NCI-H1092 (cell line): ENCODE measurements around the gene HOXA5.
A peak's percentile ranks its signal among the peaks of the same experiment; 100 is the strongest.

Source experiments
- DNase-seq: peaks from one replicate; lab custom pipeline; 2025; lab: John Stamatoyannopoulos, UW

The HOXA5 gene

GRCh38 chr7:27094304-27095049 is 49.0 kb downstream of the HOXA5 start:
- DNase-seq = no peak

- DNase-seq = no peak
Observed at GRCh38 chr7:27093184-27093895, 50.1 kb downstream of the HOXA5 start.

DNA sequence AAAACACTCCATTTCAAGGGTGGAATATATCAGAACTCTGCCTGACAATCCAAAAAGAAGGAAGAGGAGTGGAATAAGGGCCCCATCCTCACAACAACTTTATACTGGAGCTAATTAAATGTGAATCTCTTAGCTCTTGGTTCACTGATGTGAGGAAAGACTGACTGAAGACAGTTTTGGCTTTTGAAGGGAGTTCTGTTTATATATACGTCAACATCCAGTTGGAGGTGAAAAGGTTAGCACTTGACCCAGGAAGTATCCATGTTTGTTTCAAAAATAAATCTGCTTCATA is 50.7 kb downstream of the HOXA5 start:
- DNase-seq = no peak

DNA sequence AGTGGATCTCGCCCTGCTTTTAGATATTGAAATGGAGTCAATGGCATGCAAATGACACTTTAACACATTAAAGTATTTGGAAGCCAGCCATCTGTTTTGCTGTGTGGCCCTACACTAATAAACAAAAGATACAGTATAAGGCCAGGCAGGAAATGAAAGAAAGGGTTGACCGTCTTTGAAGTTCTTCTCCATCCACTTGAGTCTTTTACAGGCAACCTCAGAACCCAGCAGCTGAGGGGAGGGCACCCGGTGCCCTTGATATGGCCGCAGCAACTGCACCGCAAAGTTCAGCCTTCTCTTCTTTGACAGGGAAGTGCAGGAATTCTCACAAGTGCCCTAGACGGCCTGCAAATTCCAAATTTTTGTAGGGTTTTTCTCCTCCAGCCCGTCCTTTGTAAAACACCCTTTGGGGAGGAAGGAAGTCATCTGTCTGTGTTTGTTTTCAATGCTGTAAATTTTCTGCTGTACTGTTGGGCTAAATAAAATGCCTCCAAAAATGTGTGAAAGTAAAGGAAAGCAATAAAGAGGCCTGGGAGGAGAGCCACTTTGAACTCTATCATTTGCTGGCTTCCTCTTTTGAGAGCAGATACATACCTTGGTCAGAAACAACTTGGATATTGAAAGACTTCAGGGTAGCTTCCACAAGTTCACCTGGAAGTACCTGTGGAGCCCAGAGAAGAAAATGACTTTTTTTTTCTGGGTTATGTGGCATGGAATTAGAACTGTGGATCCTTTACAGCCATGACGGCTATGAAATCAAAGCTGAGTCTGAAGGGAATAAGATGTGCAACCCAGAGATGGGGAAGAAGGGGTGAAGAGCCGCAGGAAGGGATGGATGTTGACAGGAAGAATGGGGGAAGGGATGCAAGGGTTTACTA is 51.3 kb downstream of the HOXA5 start:
- no peak for DNase-seq

DNA sequence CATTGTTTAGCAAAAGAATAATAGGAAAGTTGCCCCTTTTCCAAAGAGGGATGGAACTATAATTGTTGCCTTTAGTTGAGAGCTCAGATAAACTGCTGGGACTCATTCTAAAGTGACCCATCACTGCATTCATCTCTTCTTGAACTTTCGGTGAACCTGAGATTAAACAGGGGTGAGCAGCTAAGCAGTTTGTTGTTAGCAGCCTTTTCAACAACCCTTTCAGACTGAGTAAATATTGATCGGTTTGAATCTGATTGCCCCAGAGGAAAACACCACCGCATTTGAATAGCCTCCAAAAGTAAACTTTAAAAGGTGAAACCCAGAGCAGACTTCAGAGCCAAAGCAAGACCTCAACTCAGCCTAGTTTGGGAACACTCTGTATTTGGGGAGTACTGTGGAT is 52.4 kb downstream of the HOXA5 start:
- DNase-seq = peak; percentile 82
